D721Med (cell line): ENCODE data around the gene RC3H1.
A peak's percentile ranks its signal among the peaks of the same experiment; 100 is the strongest.

Experiments used
- DNase-seq: peaks from one replicate; pipeline ENCODE4 v3.0.0; 2011; ENCODE audit warnings: low spot score; ENCODE audit not compliant: insufficient read length
- FAIRE-seq: peaks from 2 replicates; lab custom pipeline; 2011; peaks lifted over from hg19 to GRCh38; lab: Jason Lieb, UNC
- TF ChIP-seq, protein P1 (sequence below): IDR thresholded peaks from 2 replicates; pipeline ENCODE4 v1.5.1; 2012; ENCODE audit warnings: mild to moderate bottlenecking, control low read depth; ENCODE audit not compliant: insufficient read depth; ENCODE audit errors: missing control alignments

The RC3H1 gene

DNA sequence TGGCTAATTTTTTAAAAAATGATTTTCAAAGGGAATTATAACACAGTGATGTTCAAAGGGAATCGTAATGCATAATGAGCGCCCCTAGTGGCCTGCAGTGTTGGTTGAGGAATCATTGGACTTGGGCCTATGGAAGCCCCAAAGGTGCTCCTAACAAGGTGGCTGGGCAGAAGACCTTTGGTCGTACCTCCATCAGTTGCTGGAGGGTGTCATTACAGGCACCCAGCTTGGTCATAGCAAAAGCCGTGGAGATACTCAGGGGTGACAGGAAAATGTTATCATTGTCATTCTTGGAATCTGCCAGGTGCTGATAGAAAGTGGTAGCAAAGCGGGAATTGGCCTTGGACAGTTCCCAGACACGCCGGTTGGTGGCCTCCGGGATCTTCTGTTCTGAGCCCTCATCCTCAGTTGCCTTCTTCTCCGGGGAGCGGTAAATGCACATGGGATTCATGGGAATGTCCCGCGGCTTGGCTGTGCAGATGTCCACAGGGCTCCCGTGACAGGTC is 107.7 kb downstream of the RC3H1 start:
- TF ChIP-seq, protein P1, sequence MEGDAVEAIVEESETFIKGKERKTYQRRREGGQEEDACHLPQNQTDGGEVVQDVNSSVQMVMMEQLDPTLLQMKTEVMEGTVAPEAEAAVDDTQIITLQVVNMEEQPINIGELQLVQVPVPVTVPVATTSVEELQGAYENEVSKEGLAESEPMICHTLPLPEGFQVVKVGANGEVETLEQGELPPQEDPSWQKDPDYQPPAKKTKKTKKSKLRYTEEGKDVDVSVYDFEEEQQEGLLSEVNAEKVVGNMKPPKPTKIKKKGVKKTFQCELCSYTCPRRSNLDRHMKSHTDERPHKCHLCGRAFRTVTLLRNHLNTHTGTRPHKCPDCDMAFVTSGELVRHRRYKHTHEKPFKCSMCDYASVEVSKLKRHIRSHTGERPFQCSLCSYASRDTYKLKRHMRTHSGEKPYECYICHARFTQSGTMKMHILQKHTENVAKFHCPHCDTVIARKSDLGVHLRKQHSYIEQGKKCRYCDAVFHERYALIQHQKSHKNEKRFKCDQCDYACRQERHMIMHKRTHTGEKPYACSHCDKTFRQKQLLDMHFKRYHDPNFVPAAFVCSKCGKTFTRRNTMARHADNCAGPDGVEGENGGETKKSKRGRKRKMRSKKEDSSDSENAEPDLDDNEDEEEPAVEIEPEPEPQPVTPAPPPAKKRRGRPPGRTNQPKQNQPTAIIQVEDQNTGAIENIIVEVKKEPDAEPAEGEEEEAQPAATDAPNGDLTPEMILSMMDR: peak; percentile 63
- DNase-seq: no peak
- FAIRE-seq: no peak

DNA sequence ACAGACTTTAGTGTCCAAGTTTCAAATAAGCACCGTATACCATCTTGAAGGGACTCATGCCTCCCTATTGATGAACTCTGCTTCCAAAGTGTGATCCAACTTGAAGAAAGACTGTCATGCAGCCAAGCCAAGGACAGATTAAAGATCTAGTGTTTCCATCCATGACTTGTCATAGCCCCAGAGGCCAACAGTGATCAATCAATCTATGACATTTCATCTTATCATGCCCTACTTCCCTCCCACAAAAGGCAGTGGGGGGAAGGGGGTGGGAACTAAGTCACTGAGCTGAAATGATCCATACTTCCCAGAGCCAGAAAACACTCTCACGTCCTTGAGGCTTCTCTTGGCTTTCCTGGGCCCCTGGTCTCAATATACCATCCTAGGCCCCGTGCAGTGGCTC is 109.0 kb downstream of the RC3H1 start:
- no peak for DNase-seq
- TF ChIP-seq, protein P1: no peak
- no peak for FAIRE-seq

DNA sequence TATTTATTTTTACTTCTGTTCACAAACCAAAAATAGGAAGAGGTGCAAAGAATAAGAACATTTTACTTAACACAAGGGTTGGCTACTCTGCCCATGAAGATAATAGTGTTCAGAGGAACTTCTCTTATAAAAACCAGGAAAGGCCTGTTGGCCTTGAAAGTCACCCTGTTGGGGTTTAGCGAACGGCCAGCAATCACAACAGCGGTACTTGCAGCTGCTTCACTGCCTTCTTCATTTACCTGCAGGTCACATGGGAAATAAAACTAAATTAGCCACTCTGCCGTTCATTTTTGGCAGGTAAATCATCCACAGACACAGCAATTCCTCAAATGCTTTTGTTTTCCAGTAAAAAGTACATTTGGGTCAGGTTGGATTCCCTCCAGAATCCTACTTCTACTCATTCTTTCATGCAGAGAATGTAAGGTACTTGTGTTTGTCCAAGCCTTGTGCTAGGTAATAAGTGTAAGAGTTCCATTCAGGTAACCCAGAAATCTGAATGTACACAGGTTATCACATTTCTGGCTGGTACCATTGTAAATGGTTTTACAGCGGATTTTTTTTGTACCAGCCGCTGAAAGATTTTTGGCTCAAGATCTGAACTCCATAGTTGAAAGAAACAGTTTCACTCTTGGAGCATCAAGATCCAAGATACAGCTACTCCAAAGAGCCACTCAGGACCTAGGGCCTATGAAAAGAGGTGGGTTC is 118.2 kb downstream of the RC3H1 start:
- FAIRE-seq: no peak
- no peak for DNase-seq
- TF ChIP-seq, protein P1: no peak

DNA sequence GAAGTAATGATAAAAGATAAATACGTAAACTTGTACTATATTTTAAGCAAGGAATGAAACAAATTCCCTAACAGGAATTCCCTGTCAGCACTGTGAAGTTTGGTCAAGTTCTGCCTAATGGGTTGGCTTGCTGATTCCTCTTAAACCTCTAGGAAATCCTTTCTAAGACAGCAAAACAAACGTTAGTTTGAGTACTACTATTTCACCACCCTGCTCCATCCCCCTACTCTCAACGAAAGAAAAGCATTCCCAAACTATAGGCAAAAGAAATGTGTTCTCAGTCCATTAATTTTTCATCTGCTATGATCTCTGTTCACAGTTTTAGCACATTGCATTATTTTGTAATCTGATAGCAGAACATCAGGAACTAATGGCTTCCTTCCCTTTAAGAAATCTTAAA is 121.2 kb downstream of the RC3H1 start:
- no peak for FAIRE-seq
- DNase-seq: no peak
- TF ChIP-seq, protein P1: no peak

DNA sequence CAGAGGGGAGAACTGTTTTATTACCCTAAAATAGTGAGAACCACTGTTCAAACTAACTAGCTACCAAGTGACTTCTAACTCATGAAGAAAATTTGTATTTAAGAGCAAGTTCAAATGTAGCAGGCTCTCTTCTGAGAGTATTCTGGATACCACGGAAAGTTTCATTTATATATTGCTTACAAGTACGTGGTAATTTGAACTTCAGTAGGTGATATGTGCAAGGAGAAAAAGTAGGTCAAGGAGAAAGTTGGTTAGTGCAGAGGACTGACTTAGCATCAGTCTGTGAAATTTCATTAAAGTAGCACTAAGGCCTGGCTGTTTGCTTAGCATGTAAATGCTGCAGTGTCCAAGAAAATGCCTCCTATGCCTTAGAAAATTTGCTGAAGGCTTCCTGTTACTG is 121.7 kb downstream of the RC3H1 start:
- TF ChIP-seq, protein P1: no peak
- DNase-seq (no peak), FAIRE-seq (peak; percentile 77)

DNA sequence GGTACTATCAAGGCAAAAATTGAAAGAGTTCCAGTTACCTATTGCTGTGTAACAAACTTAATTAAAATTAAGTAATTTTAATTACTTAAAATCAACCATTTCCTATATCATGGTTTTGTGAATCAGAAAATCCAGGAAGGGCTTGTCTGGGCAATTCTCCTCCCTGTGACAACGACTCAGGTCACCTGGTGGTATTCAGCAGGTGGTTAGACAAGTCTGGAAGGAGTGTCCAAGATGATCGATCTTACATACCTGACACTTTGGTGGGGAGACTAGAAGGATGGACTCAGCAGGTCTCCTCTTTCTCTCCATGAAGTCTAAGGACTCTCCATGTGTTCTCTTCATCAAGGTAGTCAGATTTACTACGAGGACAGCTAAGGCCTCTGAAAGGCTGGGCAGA is 128.0 kb downstream of the RC3H1 start:
- no peak for DNase-seq
- peak; percentile 35 for FAIRE-seq

More for the DNA sequence above, 128.0 kb downstream of the RC3H1 start:
- TF ChIP-seq, protein P1: no peak
